H1 (cell line): ENCODE measurements around the gene NXT1. TPM values are rescaled to one million over a fixed set of nuclear protein-coding genes. Genes with fewer than 3 reads are reported as not detected.

Source experiments
- CTCF ChIA-PET: fragments of 300-600 bp; sonication (Branson Sonifier 250); formaldehyde crosslinking; loops from one replicate; lab custom pipeline; 2021; ENCODE audit not compliant: partially characterized antibody; lab: Charles Lee
- POLR2A ChIA-PET: fragments of 300-600 bp; sonication (Branson Sonifier 250); formaldehyde crosslinking; loops from one replicate; lab custom pipeline; 2021; ENCODE audit warnings: inconsistent platforms; ENCODE audit not compliant: partially characterized antibody; lab: Charles Lee
- DNase-seq, 2 experiments: peaks; one replicate each; pipeline versions ENCODE4 v3.0.0 to v3.0.0-alpha.2; 2010 to 2022; ENCODE audit warnings: low spot score in 2 of 2, low read depth in 1 of 2, mixed read lengths in 1 of 2
- FAIRE-seq: peaks from 2 replicates; lab custom pipeline; 2011; peaks lifted over from hg19 to GRCh38; lab: Jason Lieb, UNC
- H2AFZ ChIP-seq: 2 replicates; pipeline ENCODE4 v1.8.1; 2012; ENCODE audit warnings: low read length, inconsistent platforms
- H2AK5ac ChIP-seq: 2 replicates; pipeline ENCODE4 v1.6.1; 2013; ENCODE audit warnings: low read depth, low read length
- H2BK120ac ChIP-seq: replicated peaks from 2 replicates; pipeline ENCODE3; 2013; ENCODE audit warnings: low read depth, low read length, inconsistent platforms
- H2BK12ac ChIP-seq: 2 replicates; pipeline ENCODE4 v1.6.1; 2013; ENCODE audit warnings: low read depth, low read length
- H2BK15ac ChIP-seq: 2 replicates; pipeline ENCODE4 v1.6.1; 2013; ENCODE audit warnings: low read length
- H2BK20ac ChIP-seq: 2 replicates; pipeline ENCODE4 v1.6.1; 2013; ENCODE audit warnings: low read length
- H2BK5ac ChIP-seq: 2 replicates; pipeline ENCODE4 v1.6.1; 2013; ENCODE audit warnings: low read depth, low read length
- H3K14ac ChIP-seq: 2 replicates; pipeline ENCODE4 v1.6.1; 2013; ENCODE audit warnings: inconsistent platforms; ENCODE audit not compliant: insufficient read length
- H3K18ac ChIP-seq: 2 replicates; pipeline ENCODE4 v1.6.1; 2013; ENCODE audit warnings: low read length; ENCODE audit errors: extremely low read depth
- H3K23ac ChIP-seq: 2 replicates; pipeline ENCODE4 v1.6.1; 2013; ENCODE audit warnings: inconsistent platforms; ENCODE audit not compliant: insufficient read length
- H3K23me2 ChIP-seq: 2 replicates; pipeline ENCODE4 v1.6.1; 2013; ENCODE audit warnings: low read depth, low read length
- H3K27ac ChIP-seq: 2 replicates; pipeline ENCODE4 v1.6.1; 2011; ENCODE audit warnings: low read depth, low read length, inconsistent platforms
- H3K27me3 ChIP-seq, 4 experiments: replicated peaks in 1 of 4; 1 replicate in 1 of 4; 2 replicates in 3 of 4; pipeline versions ENCODE4 v1.6.1 to v1.8.1; 2011 to 2013; ENCODE audit warnings: low read length in 3 of 4, mild to moderate bottlenecking in 3 of 4, inconsistent platforms in 2 of 4, mixed read lengths in 2 of 4, moderate library complexity in 1 of 4; ENCODE audit not compliant: control insufficient read depth in 3 of 4, insufficient read depth in 3 of 4; ENCODE audit errors: extremely low read depth in 1 of 4
- H3K36me3 ChIP-seq, 4 experiments: 2 replicates each; pipeline versions ENCODE4 v1.6.1 to v1.8.1; 2011 to 2013; ENCODE audit warnings: mild to moderate bottlenecking in 4 of 4, low read length in 3 of 4, moderate library complexity in 2 of 4, control low read depth in 1 of 4, inconsistent platforms in 1 of 4; ENCODE audit not compliant: insufficient read depth in 4 of 4, control insufficient read depth in 2 of 4
- H3K4ac ChIP-seq: replicated peaks from 2 replicates; pipeline ENCODE3; 2013; ENCODE audit warnings: low read length, low read depth, mixed read lengths, inconsistent platforms; ENCODE audit not compliant: insufficient read length
- H3K4me1 ChIP-seq, 4 experiments: replicated peaks in 1 of 4; 1 replicate in 1 of 4; 2 replicates in 3 of 4; pipeline versions ENCODE4 v1.6.1 to v1.8.1; 2011 to 2013; ENCODE audit warnings: low read length in 3 of 4, inconsistent platforms in 2 of 4, mixed read lengths in 1 of 4; ENCODE audit not compliant: insufficient read depth in 4 of 4, control insufficient read depth in 3 of 4
- H3K4me2 ChIP-seq, 2 experiments: 2 replicates each; pipeline versions ENCODE4 v1.6.1 to v1.8.1; 2011 to 2013; ENCODE audit warnings: low read depth in 2 of 2, low read length in 2 of 2, control low read depth in 1 of 2, inconsistent platforms in 1 of 2, mild to moderate bottlenecking in 1 of 2; ENCODE audit not compliant: insufficient read depth in 1 of 2
- H3K4me3 ChIP-seq, 4 experiments: fragments of 200-600, 300-600 bp in 1 of 4; sonication (generic), shearing (Covaris generic), sonication (Bioruptor Twin) in 1 of 4; 2 replicates each; pipeline versions ENCODE4 v1.5.1 to v1.8.1; 2011 to 2016; ENCODE audit warnings: low read length in 4 of 4, low read depth in 3 of 4, control low read depth in 2 of 4, inconsistent platforms in 2 of 4, mild to moderate bottlenecking in 2 of 4, mixed read lengths in 1 of 4, moderate library complexity in 1 of 4; ENCODE audit not compliant: insufficient read depth in 2 of 4; ENCODE audit errors: extremely low read depth in 1 of 4
- H3K56ac ChIP-seq: replicated peaks from 2 replicates; pipeline ENCODE3; 2013; ENCODE audit warnings: low read depth, mild to moderate bottlenecking, mixed read lengths, low read length, inconsistent platforms; ENCODE audit not compliant: insufficient read length
- H3K79me1 ChIP-seq: 2 replicates; pipeline ENCODE4 v1.6.1; 2013; ENCODE audit warnings: low read depth, low read length, control low read depth
- H3K79me2 ChIP-seq, 2 experiments: 2 replicates each; pipeline versions ENCODE4 v1.6.1 to v1.8.1; 2012 to 2013; ENCODE audit warnings: low read length in 2 of 2, mild to moderate bottlenecking in 2 of 2, inconsistent platforms in 1 of 2; ENCODE audit not compliant: insufficient read depth in 2 of 2, control insufficient read depth in 1 of 2
- H3K9ac ChIP-seq, 4 experiments: replicated peaks in 1 of 4; 1 replicate in 1 of 4; 2 replicates in 3 of 4; pipeline versions ENCODE4 v1.6.1 to v1.8.1; 2011 to 2013; ENCODE audit warnings: low read depth in 3 of 4, low read length in 3 of 4, control low read depth in 2 of 4, mild to moderate bottlenecking in 2 of 4, moderate library complexity in 2 of 4, inconsistent platforms in 1 of 4; ENCODE audit errors: extremely low read depth in 1 of 4
- H3K9me3 ChIP-seq, 2 experiments: 2 replicates each; pipeline versions ENCODE4 v1.6.1 to v1.8.1; 2012 to 2013; ENCODE audit warnings: mild to moderate bottlenecking in 2 of 2, moderate library complexity in 2 of 2, control low read depth in 1 of 2, inconsistent platforms in 1 of 2, low read depth in 1 of 2, low read length in 1 of 2, mixed read lengths in 1 of 2; ENCODE audit not compliant: insufficient read depth in 2 of 2
- H4K20me1 ChIP-seq, 2 experiments: replicated peaks in 1 of 2; 2 replicates each; pipeline versions ENCODE3 to v1.8.1; 2011 to 2013; ENCODE audit warnings: inconsistent platforms in 2 of 2, low read length in 2 of 2, mild to moderate bottlenecking in 1 of 2; ENCODE audit not compliant: insufficient read depth in 2 of 2, control insufficient read depth in 1 of 2
- H4K5ac ChIP-seq: 2 replicates; pipeline ENCODE4 v1.6.1; 2013; ENCODE audit warnings: low read length, low read depth, mixed read lengths, inconsistent platforms; ENCODE audit not compliant: insufficient read length
- H4K8ac ChIP-seq: 2 replicates; pipeline ENCODE4 v1.8.0; 2013; ENCODE audit warnings: mild to moderate bottlenecking, moderate library complexity, low read length, inconsistent platforms; ENCODE audit not compliant: insufficient read depth; ENCODE audit errors: extremely low read depth
- H4K91ac ChIP-seq: replicated peaks from 2 replicates; pipeline ENCODE3; 2013; ENCODE audit warnings: low read length, mixed read lengths, inconsistent platforms; ENCODE audit not compliant: insufficient read length
- BACH1 ChIP-seq: IDR thresholded peaks from 2 replicates; pipeline ENCODE4 v1.6.1; 2012; ENCODE audit warnings: low read length, improper control_type of control experiment
- BCL11A ChIP-seq, 2 experiments: IDR thresholded peaks; one replicate each; pipeline ENCODE4 v1.6.1; 2011; ENCODE audit warnings: low read depth in 2 of 2, low read length in 2 of 2, mild to moderate bottlenecking in 2 of 2
- GABPA ChIP-seq: IDR thresholded peaks from 2 replicates; pipeline ENCODE4 v1.6.1; 2011; ENCODE audit warnings: mild to moderate bottlenecking, low read length, moderate library complexity, borderline replicate concordance; ENCODE audit not compliant: insufficient read depth
- GTF2F1 ChIP-seq: IDR thresholded peaks from 2 replicates; pipeline ENCODE4 v1.6.1; 2012; ENCODE audit warnings: low read depth, low read length, improper control_type of control experiment, borderline replicate concordance
- HDAC6 ChIP-seq: IDR thresholded peaks from one replicate; pipeline ENCODE4 v1.7.1; 2012; ENCODE audit warnings: low read depth, mild to moderate bottlenecking, inconsistent platforms, low read length, moderate library complexity
- JUN ChIP-seq: IDR thresholded peaks from 2 replicates; pipeline ENCODE4 v1.6.1; 2011; ENCODE audit warnings: low read depth, mild to moderate bottlenecking, improper control_type of control experiment, low read length
- JUND ChIP-seq: IDR thresholded peaks from 2 replicates; pipeline ENCODE4 v1.6.1; 2011; ENCODE audit warnings: mild to moderate bottlenecking, improper control_type of control experiment, low read length
- KDM1A ChIP-seq: fragments of 200-600, 300-600 bp; sonication (generic); IDR thresholded peaks from 2 replicates; pipeline ENCODE4 v1.7.1; 2016; ENCODE audit warnings: mild to moderate bottlenecking, low read length, borderline replicate concordance
- MAFK ChIP-seq: IDR thresholded peaks from 2 replicates; pipeline ENCODE4 v1.6.1; 2012; ENCODE audit warnings: low read depth, mild to moderate bottlenecking, improper control_type of control experiment, low read length
- POLR2AphosphoS5 ChIP-seq: IDR thresholded peaks from 2 replicates; pipeline ENCODE4 v1.6.1; 2011; ENCODE audit warnings: low read depth, low read length
- POU5F1 ChIP-seq: IDR thresholded peaks from 2 replicates; pipeline ENCODE4 v1.6.1; 2011; ENCODE audit warnings: low read depth, mild to moderate bottlenecking, low read length, moderate library complexity
- RBBP5 ChIP-seq: IDR thresholded peaks from 2 replicates; pipeline ENCODE4 v1.7.1; 2012; ENCODE audit warnings: low read depth, mild to moderate bottlenecking, inconsistent platforms, low read length, moderate library complexity, borderline replicate concordance
- TAF1 ChIP-seq: IDR thresholded peaks from 2 replicates; pipeline ENCODE4 v1.6.1; 2011; ENCODE audit warnings: mild to moderate bottlenecking, low read depth, low read length
- TEAD4 ChIP-seq: IDR thresholded peaks from 2 replicates; pipeline ENCODE4 v1.6.1; 2012; ENCODE audit warnings: low read depth, low read length, inconsistent platforms, mixed read lengths
- ZNF274 ChIP-seq: IDR thresholded peaks from 2 replicates; pipeline ENCODE4 v1.7.0; 2012; ENCODE audit warnings: low read length, borderline replicate concordance; ENCODE audit errors: extremely low read depth
- WGBS, 2 experiments: shearing (Covaris generic) in 1 of 2; methylation state at CpG; one replicate each; pipeline versions ENCODE4 v1.1.6 to v1.1.7; 2013 to 2015; ENCODE audit warnings: low lambda C conversion rate in 2 of 2, mixed read lengths in 2 of 2, inconsistent platforms in 1 of 2, low coverage in 1 of 2, missing lambda C conversion rate in 1 of 2; ENCODE audit not compliant: insufficient replicate concordance in 2 of 2, insufficient coverage in 1 of 2, insufficient read length in 1 of 2; ENCODE audit errors: extremely low coverage in 1 of 2, missing lambda C conversion rate in 1 of 2; 5-methylcytosine and 5-hydroxymethylcytosine counted together
- polyA plus RNA-seq, 7 experiments: library from polyadenylated mRNA; depleted of rRNA in 3 of 7; stranded (reverse) in 5 of 7; unstranded in 2 of 7; fragments of >200 nt in 5 of 7; fragments of 200-250 nt in 2 of 7; gene quantifications; 1 replicate in 5 of 7; 2 replicates in 1 of 7; 4 replicates in 1 of 7; pipeline versions ENCODE4 v1.2.1 to v1.2.3, GENCODE V29; 2011 to 2013; ENCODE audit warnings: missing spikeins in 2 of 7, mixed read lengths in 2 of 7
- total RNA-seq: library from RNA; stranded (reverse); fragmentation: NEBNext Ultra II Directional; extraction: Animal tissue kit (Norgen Biotek cat#: 25700); gene quantifications from 2 replicates; pipeline ENCODE4 v1.2.1, GENCODE V29; 2021

NXT1 gene
- total and polyA plus RNA-seq, 2 of the 8 experiments (the other 6 are each of a cell fraction or from before 2014, with no cell fraction given), result 23.1 to 26.5 TPM

DNA sequence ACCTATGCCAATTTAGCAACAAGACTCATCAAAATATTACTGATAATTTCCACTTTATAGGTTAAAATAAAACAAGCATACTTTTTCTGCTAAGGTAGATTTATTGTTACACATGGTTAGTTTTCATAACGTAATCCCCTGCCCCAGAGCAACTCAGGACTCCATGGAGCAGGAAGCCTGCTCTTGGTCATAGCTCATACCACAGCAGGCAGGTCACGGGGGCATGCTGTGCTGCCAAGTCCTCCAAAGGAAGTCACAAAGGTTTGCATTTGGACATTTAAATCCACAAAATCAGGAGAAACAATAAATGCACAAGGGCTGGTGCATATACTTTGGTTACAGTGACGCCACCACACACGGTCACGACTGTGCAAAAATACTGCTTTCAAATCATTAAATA is 23.9 kb downstream of the NXT1 start:
- Histone ChIP-seq H2BK15ac (no peak overlapping the region), H3K9me3 (no peaks in the 10 kb centered on the region), H3K4me2 (no peak overlapping the region), H2BK20ac (no peak overlapping the region), H3K79me1 (no peaks in the 10 kb centered on the region; the same call in 1 of the 2 replicates), H3K4me1 (no peaks in the 10 kb centered on the region), H3K27ac (no peak overlapping the region), H2AFZ (no peak overlapping the region), H2BK12ac (no peak overlapping the region), H3K23ac (no peak overlapping the region), H3K9ac (no peak overlapping the region), H3K79me2 (no peaks in the 10 kb centered on the region), H3K4me3 (no peak overlapping the region), H3K56ac (no peak overlapping the region), H4K20me1 (peaks cover 2 to 8% of the 10 kb centered on the region in 2 experiments), H3K14ac (no peak overlapping the region), H2BK120ac (no peak overlapping the region), H3K18ac (no peak overlapping the region), H3K4ac (no peak overlapping the region), H4K8ac (no peak overlapping the region), H3K27me3 (no peaks in the 10 kb centered on the region; a peak in 1 of 7 replicates), H4K5ac (no peak overlapping the region), H3K36me3 (peaks cover 17 to 69% (median 43%) of the 10 kb centered on the region in 4 experiments), H3K23me2 (no peaks in the 10 kb centered on the region), H2BK5ac (no peak overlapping the region), H2AK5ac (no peak overlapping the region), H4K91ac (no peak overlapping the region)
- no peak for DNase-seq
- WGBS, 2 experiments, result 90% methylated on average over 5 of the region's 5 CpGs; no CpG with 5 or more reads in 1 of the 2 experiments
- TF ChIP-seq JUN, result no peak
- no peak for TF ChIP-seq HDAC6
- no peak for TF ChIP-seq MAFK
- TF ChIP-seq JUND, result no peak
- no peak for TF ChIP-seq TEAD4
- TF ChIP-seq KDM1A, result no peak
- no peak for TF ChIP-seq GABPA
- no peak for TF ChIP-seq POLR2AphosphoS5
- TF ChIP-seq BCL11A (IDR thresholded peaks at IDR 0.05; ENCODE audit: low read depth in 2 of 2, low read length in 2 of 2), result no peak
- no peak for TF ChIP-seq GTF2F1
- no peak for TF ChIP-seq POU5F1
- no peak for TF ChIP-seq TAF1
- no peak for TF ChIP-seq BACH1
- TF ChIP-seq ZNF274, result no peak
- no peak for TF ChIP-seq RBBP5
- ChIA-PET CTCF (interaction anchor here (0.8 to 1.5 kb wide), 4 partner anchors 8 to 682 kb away, joined by 3 to 4 read pairs (median 3); no protein-coding TSS in a partner anchor), POLR2A (interaction anchor here (0.8 kb wide), 1 partner anchor 16 kb away, joined by 4 read pairs; no protein-coding TSS in a partner anchor)
- no peak for FAIRE-seq
